GM10847 (cell line): ENCODE data around the gene NEUROD6.

Experiments used
- POLR2A ChIP-seq: IDR thresholded peaks from 2 replicates; pipeline ENCODE4 v1.6.1; 2011; ENCODE audit not compliant: insufficient read length; ENCODE audit errors: extremely low read depth

The NEUROD6 gene

DNA sequence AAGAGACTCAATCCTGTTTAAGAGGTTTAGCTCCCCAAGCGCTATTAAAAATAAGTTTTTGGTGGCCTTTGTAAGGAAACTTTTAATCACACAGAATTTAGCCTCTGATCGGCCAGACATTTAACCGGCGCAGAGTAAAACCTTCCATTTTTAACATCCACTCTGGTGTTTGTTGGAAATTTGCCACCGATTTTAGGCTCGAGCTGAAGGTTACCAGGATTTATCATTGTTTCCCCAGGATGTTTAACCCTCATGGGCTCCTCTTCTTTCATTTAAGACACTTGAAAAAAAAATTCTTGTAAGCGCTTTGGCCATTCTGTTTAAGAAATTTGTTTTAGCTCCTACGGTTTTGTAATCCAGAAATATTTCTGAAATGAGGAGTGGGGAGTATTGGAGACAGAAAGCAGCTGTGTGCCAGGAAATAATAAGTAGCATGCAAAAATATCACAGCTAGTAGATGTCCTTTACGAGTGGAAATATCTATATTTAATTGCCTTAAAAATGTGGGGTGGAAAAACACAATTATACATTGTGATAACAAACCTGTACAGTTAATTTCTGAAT is 3.4 kb downstream of the NEUROD6 start:
- no peak for TF ChIP-seq POLR2A

DNA sequence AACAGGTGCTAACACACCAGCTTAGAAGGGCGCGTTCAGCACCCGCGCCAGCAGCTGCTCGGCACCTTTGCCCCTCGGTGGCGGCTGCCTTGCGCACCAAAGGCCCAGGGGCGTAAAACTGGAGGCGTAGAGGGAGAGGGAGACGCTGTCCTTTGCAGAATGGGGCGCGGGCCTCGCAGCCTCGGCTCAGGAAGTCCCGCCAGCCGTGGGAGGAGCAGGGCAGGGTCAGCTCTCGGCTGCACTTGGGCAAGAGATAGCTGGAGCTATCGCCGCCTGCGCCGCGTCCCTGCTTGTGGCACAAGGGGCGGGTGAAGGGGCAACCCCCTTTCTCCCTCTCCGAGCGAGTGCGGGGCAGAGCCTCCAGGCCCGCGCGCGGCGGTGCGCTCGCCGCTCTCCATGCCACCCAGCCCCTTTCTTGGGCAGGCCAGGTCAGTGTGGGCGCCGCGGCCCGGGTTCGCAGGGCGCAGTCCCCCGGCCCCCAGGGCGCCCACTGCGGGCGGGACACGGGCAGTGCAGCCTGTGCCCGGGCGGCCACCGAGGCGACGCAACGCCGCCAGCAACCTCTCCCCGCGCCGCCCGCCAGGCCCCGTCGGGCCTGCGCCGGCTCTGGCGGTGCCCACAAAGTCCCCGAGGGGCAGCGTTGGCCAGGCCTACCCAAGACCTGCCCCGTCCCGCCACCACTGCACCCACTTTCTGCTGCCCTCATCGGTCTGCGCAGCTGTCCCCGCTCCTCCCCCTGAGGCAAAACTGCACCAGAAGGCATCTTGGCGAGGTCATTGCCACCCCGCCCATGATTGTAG is 4.1 kb downstream of the NEUROD6 start:
- TF ChIP-seq POLR2A: no peak

DNA sequence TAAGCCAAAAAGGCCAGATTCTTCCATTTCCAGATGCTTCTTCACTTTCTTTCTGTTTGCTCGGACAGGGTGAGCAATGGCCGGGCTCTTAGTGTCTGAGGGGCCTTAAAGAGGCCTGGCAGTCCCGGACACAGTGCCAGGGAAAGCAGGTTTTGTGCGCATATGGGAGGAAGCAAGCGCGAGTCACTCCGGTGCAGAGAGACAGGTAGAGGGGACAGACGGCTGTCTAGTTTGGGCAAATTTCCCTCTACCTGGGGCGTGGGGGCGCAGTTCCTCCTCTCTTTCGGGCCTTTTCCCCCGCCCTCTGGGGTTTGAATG is 4.7 kb downstream of the NEUROD6 start:
- no peak for TF ChIP-seq POLR2A

DNA sequence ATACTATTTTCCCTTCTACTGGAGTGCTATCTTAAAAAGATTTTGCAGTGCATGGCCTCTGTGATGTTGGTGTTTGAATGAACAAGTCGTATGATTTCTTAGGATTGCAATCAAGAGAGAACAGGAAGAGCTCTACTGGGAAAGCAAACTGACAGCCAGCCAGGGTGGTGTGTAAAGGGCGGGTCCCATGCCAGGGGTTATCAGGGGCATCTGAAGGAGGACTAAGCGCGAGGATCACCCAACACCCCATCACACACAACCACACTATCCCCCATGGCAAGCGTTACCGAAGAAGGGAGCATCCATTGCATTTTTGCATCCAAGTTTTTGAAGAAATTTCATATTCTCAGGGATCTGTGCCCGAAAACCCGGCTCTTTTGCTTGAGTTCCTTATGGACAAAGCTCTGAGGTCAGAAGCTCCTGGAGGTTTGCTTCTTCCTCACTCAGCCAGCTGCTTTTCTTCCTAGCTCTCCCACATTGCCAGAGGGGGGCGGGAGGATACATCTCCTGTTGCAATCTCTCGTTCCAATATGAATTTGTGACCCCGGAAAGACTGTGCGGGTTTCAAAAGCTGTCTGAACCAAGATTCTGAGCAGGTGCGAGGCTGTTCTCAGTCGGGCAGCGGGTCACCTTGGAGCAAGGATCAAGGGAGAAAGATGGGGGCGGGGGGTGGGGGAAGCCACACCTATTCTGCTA is 5.2 kb downstream of the NEUROD6 start:
- no peak for TF ChIP-seq POLR2A

DNA sequence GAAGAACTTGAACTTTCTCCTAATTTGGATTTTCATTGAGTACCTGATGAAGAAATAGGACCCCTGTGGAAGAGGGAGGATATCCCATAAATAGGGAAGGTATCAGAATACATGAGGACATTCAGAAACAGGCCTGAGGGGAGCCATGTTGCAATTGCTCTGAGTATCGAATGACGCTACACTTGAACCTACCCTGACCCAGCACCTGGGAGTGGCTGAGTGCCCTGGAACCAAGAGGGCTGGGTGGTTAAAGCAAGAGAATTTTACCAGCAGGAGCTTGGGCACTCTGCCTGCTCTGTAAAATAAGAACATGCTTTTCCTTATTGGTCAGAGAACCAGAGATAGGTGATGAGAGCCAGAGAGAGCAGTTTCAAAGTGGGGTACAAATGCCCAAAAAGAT is 7.2 kb downstream of the NEUROD6 start:
- no peak for TF ChIP-seq POLR2A

DNA sequence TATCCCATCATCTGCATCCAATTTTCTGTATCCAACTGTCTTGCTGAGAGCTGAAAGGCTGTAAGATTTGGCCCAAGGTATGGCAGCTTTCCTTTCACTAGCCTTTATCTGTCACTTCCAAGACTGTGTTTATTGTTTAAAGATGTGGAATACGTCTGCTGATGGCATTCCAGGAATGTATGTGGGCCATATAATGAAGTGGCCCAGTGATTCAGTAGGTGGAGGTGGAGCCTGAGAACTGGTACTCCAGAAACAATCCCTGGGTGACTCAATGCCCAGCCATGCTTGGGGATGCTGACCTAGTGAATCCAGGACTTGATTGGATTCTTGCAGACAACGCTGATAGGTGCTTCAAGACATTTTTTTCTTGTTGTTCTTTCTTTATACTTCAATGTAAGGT is 13.5 kb downstream of the NEUROD6 start:
- no peak for TF ChIP-seq POLR2A

DNA sequence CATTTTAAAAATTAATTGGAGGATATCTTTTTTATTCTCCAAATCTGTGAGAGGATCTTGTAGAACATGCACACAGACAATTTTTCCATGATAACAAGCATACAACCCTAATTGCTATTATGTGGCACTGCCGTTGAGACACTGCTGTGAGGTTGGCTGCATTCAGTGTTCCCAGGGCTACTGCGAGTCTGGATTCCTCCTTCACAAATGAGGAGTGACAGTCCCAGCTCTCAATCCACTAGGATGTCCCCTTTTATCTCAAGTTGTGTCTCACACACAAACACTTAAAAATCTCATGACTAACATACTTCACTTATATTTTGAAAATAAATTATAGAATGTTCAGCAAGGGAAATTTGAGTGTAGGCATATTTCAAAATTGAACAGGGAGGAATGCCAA is 14.1 kb downstream of the NEUROD6 start:
- TF ChIP-seq POLR2A: no peak

DNA sequence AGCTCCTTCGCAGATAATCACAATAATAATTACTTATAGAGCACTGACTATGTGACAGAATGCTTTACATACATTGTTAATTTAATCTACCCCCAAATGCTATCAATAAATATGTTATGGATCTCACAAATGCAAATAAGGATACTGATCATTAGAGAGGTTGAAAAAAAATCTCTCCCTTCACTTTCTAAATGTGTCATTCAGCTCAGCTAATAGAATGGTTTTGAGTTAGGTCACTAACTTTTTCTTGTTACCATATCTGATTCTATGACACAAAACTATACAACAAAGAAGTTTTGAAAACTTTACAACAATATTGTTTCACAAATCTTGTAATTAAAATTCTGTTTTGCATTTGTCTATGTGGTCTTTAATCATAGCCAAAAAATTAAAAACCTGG is 17.4 kb downstream of the NEUROD6 start:
- TF ChIP-seq POLR2A: no peak

DNA sequence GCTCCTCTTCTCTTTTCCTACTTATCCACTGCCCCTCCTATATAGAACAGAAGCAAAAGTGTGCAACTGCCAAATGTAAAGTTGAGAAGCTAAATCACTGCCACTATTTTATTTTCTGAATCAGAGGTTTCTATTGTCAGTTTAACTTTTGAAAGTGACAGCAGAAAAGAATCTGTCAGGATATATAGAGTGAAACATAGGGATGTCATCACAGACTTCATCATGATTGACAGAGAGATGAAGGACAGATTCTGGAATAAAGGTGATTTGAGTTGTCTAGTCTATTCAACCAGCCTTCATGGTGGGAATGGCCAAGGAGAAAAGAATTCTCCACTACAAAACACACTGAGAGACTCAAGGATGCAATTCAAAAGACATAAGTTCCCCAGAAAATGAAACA is 19.9 kb downstream of the NEUROD6 start:
- TF ChIP-seq POLR2A: no peak

DNA sequence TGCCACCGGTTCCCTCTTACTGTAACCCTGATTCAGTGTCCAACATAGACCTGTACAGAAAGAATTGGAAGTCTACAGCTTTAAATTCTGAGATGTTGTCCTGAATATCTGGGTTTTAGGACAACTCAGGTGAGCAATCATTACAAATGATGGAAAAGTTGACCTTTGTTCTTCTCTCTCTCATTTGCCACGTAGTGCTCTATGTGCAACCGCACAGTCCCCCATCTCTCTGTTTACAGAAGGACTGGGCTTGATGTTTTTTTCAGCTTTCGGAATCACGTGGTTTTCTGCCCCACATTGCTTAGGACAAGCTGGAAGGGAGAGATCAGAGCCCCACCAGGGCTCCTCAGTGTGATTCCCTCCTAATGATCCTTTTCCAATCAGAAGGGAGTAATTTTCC is 22.2 kb downstream of the NEUROD6 start:
- TF ChIP-seq POLR2A: no peak

DNA sequence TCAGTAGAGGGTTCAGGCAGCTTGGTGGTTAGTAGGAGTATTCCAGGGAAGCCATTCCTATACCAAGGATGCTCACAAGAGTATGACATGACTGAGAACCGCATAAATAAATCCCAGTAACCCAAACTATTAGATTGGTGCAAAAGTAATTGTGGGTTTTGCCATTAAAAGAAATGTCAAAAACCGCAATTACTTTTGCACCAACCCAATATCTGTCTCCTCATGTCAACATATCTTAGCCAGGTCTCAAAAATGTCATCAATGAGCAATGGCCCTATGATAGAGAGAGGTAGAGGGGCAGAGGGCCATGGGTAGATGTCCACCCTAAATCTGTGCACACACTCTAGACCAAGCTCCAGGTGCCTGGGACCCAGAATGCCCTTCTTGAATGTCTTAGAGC is 23.6 kb downstream of the NEUROD6 start:
- TF ChIP-seq POLR2A: no peak

DNA sequence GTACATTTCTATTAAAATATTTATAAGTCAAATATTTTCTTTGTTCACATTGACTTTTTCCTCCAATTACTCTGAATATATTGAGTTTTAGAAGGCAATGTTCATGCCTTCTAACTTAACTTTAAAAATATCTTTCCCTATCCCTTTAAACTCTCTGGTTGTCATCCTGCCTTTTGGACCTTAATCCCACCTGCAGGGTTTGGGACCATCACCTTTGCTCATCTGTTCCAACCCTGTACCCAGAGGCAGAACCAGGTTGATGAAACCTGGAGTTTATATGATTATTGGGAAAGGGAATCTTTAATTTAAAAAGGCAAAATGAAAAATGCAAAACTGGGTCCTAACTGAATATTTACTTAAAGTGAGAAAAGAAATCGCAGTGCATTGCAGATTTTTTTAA is 24.8 kb downstream of the NEUROD6 start:
- TF ChIP-seq POLR2A: no peak

DNA sequence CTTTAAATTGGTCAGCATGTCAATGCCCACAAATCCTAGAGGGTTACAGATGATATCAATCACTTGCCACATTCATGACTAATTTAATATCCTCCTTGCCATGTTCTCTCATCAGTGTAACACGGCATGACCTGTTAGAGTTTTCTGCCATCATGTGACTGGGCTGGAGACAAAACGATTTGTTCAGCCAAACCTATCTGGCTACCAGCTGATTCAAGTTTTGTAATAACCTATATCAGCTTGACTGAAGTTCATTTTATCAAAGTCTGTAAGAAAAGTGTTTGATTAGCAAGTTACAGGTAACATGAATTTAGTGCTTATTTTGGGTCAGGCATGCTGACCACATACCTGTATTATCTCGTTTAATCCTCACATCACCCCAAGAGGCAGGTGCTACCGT is 25.7 kb downstream of the NEUROD6 start:
- no peak for TF ChIP-seq POLR2A

DNA sequence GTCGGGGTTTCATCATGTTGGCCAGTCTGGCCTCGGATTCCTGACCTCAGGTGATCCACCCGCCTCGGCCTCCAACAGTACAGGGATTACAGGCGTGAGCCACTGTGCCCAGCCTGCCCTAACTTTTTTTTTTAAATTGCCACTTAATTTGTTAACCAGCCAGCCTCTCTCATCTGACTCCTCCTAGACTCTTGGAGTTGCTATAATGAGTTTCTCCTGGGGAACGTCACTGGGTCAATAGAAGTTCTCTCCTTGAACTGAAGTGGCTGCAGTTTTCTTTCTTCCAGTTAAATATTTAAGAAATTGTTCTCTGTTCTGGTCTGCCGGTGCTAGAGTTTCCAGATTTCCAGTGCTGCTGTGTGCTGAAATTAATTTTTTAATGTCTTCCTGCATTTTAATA is 27.6 kb downstream of the NEUROD6 start:
- no peak for TF ChIP-seq POLR2A

DNA sequence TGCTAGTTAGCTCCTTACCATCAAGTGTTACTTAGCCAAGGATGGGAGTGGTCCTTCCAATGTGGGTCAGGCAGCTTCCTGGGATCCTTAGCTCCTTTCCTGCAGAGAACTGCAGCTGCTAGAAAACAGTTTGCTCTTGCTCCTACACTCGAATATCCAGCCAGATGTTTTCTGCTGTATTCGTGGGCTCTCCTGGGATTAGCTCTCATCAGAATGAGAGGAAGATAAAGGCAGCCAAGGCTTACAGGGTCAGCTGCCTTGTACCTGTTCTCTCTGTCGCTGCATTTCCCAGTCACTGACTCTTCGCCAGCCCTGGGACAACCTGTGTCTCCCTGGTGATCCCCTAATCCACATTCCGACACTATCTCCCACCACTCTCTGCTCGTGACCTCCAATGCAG is 29.0 kb downstream of the NEUROD6 start:
- no peak for TF ChIP-seq POLR2A

DNA sequence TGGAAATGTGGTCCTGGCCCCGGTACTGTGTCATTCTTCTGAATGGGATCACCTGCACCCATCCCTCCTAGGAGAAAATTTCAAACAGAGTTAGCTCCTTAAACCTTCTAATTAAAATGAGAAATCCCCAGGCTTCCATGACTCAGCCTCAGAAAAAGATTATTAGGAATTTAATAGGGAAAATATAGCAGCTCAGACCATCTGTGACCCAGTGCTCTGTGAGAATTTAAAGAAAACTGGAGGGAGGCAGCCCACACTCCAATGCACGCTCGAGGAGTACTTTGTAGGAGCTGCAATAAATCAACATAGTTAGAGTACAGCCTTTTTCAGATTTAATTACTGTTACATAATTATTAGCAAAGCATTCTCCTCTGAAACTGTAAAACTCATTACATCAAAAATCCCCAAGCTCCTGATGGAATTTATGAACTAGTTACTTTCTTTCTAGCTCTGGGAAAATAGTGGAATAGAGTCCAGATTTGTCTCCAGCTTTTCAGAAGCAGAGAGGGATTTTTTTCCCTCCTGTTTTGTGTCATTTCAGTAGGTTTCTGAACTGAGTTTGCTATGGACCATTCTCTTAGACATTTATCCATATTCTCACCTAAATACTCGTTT is 30.1 kb downstream of the NEUROD6 start:
- no peak for TF ChIP-seq POLR2A

DNA sequence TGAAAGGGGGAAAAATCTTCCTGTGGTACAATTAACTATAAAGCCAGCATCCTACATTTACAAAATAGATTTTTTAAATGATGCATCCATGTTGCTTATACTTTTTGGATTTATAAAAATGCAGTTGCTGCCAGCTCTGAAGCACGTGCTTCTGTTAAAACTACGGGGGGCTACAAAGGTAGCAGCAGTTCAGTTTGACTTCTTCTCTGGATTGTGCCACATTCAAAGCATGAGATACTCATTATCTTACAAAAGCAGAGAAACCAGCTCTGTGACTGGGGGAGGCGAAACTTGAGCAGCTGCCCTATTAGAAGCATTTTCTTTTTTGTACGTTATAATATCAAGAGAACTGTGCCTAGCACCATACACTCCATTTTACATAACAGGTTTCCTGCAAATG is 31.1 kb downstream of the NEUROD6 start:
- TF ChIP-seq POLR2A: no peak

DNA sequence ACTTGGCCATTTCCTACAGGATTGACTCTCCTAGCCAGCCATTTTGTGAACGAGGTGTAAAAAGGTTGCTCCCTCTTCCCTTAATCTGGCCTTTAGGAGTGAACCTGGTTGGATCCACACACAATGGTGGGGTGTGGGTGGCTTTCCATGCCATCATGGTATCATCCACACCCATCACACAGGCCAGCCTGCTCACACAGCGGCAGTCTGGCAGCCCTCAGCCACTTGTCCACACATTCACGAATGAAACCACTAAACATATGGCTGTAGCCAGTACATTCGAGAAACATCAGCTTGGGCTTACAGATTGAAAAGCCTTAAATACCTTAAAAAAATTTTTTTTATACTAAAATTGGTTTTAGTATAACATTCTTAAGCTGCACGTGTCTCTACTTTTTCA is 31.9 kb downstream of the NEUROD6 start:
- no peak for TF ChIP-seq POLR2A
